ENCODE results near the gene FYCO1. TPM values are rescaled to one million over a fixed set of nuclear protein-coding genes. Genes with fewer than 3 reads are reported as not detected.

FYCO1 gene
- total and polyA plus RNA-seq, 10 of the 15 experiments (the other 5 are each of a cell fraction or from before 2014, with no cell fraction given) = 1.5 to 8.4 (median 6.5) TPM

- Histone ChIP-seq H3K4me2 (ENCODE audit: control insufficient read depth, insufficient read depth) (no peak overlapping the region), H3K4me3 (no peak overlapping the region), H3K27me3 (replicated peaks in 1 of 2; ENCODE audit: control insufficient read depth in 2 of 2, insufficient read depth in 2 of 2, low read length in 1 of 2) (no peaks in the 10 kb centered on the region), H3K79me2 (ENCODE audit: control insufficient read depth, insufficient read depth, low read length) (no peaks in the 10 kb centered on the region), H3K36me3 (ENCODE audit: control insufficient read depth in 2 of 2, insufficient read depth in 2 of 2, low read length in 1 of 2) (peaks cover 24 to 30% of the 10 kb centered on the region in 2 experiments), H3K9me3 (replicated peaks; ENCODE audit: control insufficient read depth, insufficient read depth, low read length) (no peaks in the 10 kb centered on the region), H3K4me1 (ENCODE audit: control insufficient read depth, insufficient read depth, low read length) (peaks cover 39% of the 10 kb centered on the region), H4K20me1 (ENCODE audit: control insufficient read depth, insufficient read depth) (no peaks in the 10 kb centered on the region), H2AFZ (ENCODE audit: control insufficient read depth, low read depth, low read length) (no peak overlapping the region), H3K9ac (ENCODE audit: control insufficient read depth, insufficient read depth, low read length) (no peak overlapping the region), H3K27ac (ENCODE audit: control insufficient read depth, insufficient read depth) (no peak overlapping the region)
- 74% methylated on average over 3 of the region's 3 CpGs for WGBS (ENCODE audit: insufficient coverage, insufficient replicate concordance, low lambda C conversion rate, missing lambda C conversion rate)
- in situ Hi-C loops (cut with MboI) = no loop called here
- ATAC-seq (no peak), FAIRE-seq (no peak), DNase-seq (ENCODE audit: low read depth, low spot score) (no peak)
- BruUV-seq (replicated peaks) = no TSS peak
- ChIA-PET SMC1A (ENCODE audit: uncharacterized antibody, unreplicated experiment) (interaction anchor here (0.8 to 2.9 kb wide), 12 partner anchors 8 to 431 kb away, joined by 3 to 13 read pairs (median 4); no protein-coding TSS in a partner anchor), POLR2A (interaction anchor here (1.0 to 1.3 kb wide), 2 partner anchors 11 to 96 kb away, joined by 3 read pairs; no protein-coding TSS in a partner anchor), CTCF (interaction anchor here (0.6 to 2.5 kb wide), 5 partner anchors 12 to 108 kb away, joined by 3 to 11 read pairs (median 4); partner anchors contain the start of gene CXCR6), RAD21 (ENCODE audit: unreplicated experiment) (interaction anchor here (1.4 to 1.6 kb wide), 2 partner anchors 11 to 26 kb away, joined by 3 to 7 read pairs; partner anchors contain the start of gene CXCR6)
- TF ChIP-seq RELA (IDR thresholded peaks at IDR 0.05; ENCODE audit: borderline replicate concordance, partially characterized antibody) (no peak), BACH1 (IDR thresholded peaks at IDR 0.05; ENCODE audit: borderline replicate concordance) (no peak), SUZ12 (IDR thresholded peaks at IDR 0.05; ENCODE audit: unreplicated experiment) (no peak), HDGF (IDR thresholded peaks at IDR 0.05) (no peak), IKZF2 (IDR thresholded peaks at IDR 0.05) (no peak), NR2F1 (conservative IDR thresholded peaks at IDR 0.05) (no peak), ZNF622 (IDR thresholded peaks at IDR 0.05) (no peak), ZBTB33 (IDR thresholded peaks at IDR 0.05) (no peak), MTA3 (IDR thresholded peaks at IDR 0.05; ENCODE audit: borderline replicate concordance, low read length) (no peak), E2F4 (IDR thresholded peaks at IDR 0.05; ENCODE audit: low read depth, low read length) (no peak), MYB (IDR thresholded peaks at IDR 0.05; ENCODE audit: borderline replicate concordance, low read depth, low read length) (no peak), MXI1 (IDR thresholded peaks at IDR 0.05; ENCODE audit: low read depth, low read length) (no peak), ZBED1 (IDR thresholded peaks at IDR 0.05; ENCODE audit: borderline replicate concordance) (no peak)
- intact Hi-C loops (cut with micrococcal nuclease; ENCODE audit: unreplicated experiment) = no loop called here
Observed at GRCh38 chr3:45969116-45969515, 26.5 kb downstream of the FYCO1 start.

All from GM12878 (cell line).